GM19043 (cell line): ENCODE measurements around the gene SSC5D.
A peak's percentile ranks its signal among the peaks of the same experiment; 100 is the strongest.

Experiments
- ATAC-seq: cut with Tn5 transposase; IDR thresholded peaks from one replicate; pipeline ENCODE4 v1.9.1; 2021; ENCODE audit warnings: low read depth; ENCODE audit not compliant: unreplicated experiment

Gene SSC5D

GRCh38 chr19:55472463-55472862, 15.8 kb upstream of the SSC5D start:
- no peak for ATAC-seq

- no peak for ATAC-seq
Observed at GRCh38 chr19:55473225-55474012, 14.8 kb upstream of the SSC5D start.

DNA sequence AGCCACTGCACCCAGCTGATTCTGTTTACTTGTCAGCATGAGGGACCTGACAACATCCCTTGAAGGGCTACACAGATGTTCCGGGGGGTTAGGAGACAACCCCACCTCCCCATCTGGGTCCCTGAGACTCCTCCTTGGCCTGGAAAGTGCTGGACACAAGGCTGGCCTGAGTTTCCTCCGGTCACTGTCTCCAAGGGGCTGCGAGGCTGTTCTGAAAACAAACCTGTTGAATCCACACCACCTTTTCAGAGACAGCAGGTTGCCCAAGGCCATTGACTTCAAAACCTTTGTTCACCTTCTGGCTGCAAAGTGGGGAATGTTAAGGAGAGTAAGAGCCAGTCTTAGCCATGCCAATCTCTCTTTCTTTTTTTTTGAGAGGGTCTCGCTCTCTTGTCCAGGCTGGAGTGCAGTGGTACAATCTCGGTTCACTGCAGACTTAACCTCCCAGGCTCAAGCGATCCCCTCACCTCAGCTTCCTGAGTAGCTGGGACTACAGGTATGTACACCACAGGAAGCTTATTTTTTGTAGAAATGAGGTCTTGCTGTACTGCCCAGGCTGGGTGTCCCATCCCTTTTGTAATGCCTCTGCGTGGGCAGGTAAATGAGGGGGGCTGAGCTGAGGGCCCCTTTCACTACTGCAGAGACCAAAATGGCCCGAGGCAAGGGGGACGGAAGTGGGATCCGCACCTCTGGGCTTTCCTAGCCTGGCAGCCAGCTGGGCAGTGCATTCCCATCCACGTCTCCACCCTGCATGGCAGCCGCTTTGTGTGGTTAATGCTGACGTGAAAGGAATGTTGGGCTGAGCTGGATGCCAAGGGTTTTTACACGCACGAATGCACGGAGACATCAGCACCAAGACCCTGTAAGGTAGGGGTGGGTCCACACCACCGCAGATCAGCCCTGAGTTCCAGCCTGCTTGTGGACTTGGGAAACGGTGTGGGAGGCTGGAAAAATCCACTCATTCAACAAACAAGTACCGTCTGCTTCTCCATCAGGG, 13.7 kb upstream of the SSC5D start:
- no peak for ATAC-seq

DNA sequence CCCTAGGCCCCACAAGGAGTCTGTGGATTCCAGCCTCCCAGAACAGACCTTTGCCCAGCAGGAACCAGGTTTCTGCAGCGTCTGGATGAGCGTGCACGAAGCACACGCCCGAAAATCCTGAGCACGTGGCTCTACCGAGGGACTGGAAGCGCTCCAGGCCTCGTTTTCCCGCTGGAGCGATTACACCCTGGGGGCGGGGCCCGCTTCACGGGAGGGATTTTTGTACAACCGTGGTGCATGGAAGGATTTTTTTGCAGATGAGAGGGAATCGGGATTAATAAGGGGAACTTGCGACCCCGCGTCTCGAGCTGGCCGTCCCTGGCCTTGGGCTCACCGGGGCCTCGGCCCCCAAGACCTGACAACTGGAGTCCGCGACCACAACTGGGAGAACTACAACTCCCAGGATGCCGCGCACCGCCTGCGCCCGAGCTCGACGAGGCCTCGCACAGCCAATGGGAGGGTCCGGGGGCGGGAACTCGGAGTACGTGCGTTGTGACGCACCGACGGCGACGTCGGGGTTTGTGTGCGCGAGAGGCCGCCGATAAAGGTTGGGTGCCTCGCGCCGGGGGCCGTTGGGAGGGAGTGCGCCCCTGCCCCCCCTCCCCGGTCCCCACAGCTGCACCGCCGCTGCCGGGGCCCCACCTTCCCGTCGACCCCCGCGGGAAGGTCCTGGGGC, 12.0 kb upstream of the SSC5D start, which contains the start of gene ZNF628:
TSS of gene ZNF628 (plus strand) at position 518 of the 676 bp plus-strand sequence. CDS start 3,294 bp downstream, outside the sequence.
- ATAC-seq = peak; percentile 84

- no peak for ATAC-seq
Observed at GRCh38 chr19:55477905-55478304, 10.3 kb upstream of the SSC5D start.

DNA sequence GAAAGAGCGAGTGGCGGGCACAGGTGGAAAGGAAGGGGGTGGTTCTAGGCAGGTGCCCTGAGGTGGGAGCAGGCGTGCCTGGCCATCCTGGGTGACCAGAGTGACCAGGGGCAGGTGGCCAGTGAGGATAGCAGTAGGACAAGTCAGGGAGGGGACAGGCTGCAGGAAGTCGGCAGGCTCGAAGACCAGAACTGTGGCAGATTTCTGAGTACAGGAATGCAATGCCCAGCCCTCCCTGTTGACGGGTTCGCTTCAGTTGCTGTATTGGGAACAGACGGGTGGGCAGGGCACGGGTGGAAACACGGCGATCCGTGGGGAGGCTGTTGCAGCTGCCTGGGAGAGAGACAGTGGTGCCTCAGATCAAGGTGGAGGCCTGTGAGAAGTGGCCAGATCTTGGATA, 9.9 kb upstream of the SSC5D start:
- no peak for ATAC-seq

DNA sequence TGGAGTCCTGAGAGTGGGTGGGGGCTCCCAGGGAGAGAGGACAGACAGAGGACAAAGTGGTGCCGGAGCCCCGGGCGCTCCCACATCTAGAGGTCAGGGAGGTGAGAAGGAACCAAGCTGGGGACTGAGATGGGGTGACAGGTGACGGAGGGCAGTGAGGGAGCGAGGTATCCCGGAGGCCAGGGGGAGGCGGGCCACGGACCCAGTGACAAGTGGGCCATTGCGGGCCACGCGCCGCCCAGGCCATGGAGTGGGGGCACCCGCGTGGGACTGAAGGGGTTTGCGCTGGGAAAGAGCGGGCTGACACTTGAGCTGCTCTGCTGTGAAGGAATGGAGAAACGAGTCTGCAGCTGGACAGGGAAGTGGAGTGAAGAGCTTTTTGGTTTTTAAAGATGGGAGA, 9.2 kb upstream of the SSC5D start:
- ATAC-seq = no peak

- ATAC-seq = no peak
Observed at GRCh38 chr19:55479451-55480230, 8.6 kb upstream of the SSC5D start.

GRCh38 chr19:55481148-55481793, 7.0 kb upstream of the SSC5D start:
- no peak for ATAC-seq

GRCh38 chr19:55481794-55482155, 6.5 kb upstream of the SSC5D start:
- ATAC-seq = no peak

GRCh38 chr19:55482156-55482961, 5.9 kb upstream of the SSC5D start:
- no peak for ATAC-seq

DNA sequence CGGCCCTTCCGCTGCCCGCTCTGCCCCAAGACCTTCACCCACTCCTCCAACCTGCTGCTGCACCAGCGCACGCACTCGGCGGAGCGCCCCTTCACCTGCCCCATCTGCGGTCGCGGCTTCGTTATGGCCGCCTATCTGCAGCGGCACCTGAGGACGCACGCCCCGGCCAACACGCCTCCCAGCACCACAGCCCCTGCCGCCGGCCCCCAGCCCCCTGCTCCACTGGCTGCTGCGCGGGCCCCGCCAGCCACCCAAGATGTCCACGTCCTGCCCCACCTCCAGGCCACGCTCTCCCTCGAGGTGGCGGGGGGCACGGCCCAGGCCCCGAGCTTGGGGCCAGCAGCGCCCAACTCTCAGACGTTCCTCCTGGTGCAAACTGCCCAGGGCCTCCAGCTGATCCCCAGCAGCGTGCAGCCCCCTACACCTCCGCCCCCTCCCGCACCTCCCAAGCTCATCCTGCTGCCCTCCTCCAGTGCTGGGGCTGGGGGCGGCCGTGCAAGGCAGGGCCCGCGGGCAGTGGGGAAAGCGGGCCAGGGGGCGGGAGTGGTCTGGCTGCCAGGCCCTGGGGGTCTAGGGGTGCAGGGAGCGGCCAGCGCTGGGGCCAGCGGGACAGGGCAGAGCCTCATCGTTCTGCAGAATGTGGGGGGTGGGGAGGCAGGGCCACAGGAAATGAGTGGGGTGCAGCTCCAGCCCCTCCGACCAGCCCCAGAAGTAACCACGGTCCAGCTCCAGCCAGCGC, 5.1 kb upstream of the SSC5D start:
- no peak for ATAC-seq

GRCh38 chr19:55483706-55484592, 4.3 kb upstream of the SSC5D start:
- no peak for ATAC-seq

DNA sequence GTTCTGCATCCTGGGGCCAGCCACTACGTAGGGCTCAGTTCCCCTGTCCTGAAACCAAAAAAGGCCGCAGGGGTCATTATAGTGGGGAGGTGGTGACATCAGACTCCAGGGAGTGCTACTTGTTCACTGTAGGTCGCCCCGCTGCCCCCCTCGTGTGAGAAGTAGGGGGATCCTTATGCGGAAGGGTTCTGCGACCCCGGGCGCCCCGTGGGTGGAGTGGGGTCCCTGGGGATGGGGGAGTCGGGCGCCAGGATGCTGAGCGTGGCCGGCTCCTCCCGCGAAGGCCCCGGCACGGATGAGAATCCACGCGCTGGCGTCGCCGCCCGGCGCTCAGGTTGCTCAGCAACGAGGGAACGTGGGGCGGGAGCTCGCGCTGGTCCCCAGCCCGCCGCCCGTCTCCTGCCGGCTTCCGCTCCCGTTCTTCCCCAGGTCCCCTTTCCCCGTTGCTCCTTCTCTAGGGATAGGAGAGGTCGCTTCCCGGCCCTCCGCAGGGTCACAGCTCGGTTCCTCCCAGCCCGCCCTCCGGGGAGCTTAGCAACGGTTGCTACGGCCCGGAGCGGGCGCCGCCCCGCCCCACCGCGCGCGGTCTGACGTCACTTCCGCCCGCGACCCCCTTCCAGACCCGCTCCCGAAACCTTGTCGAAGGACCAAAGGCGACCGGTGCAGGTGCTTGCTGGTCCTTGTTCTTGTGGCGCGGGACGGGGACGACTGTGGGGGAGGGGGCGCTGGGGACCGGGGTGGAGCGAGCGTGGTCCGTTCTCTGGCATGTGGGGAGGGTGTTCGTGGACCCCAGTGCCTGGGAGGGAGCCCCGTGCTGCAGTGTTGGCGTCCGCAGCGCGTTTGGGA, 3.4 kb upstream of the SSC5D start, which contains the start of gene NAT14:
TSS of gene NAT14 (plus strand) at position 596 of the 846 bp plus-strand sequence. CDS start 521 bp downstream, outside the sequence.
- ATAC-seq = no peak

- no peak for ATAC-seq
Observed at GRCh38 chr19:55485439-55486011, 2.7 kb upstream of the SSC5D start.
